ENCODE measurements around the gene GGT5.
"Not testable (repeated sequence)": the region's sequence is repeated elsewhere in the genome, so short reads cannot be mapped to it uniquely, and the experiment has no call there.

The GGT5 gene

GRCh38 chr22:24245030-24245431 lies at the start of gene GGT5:
Gene GGT5, minus strand, starts transcription at chr22:24245082. Its CDS starts 357 bp downstream, at chr22:24244725.
- DNase-seq (ENCODE audit: low read depth), result not testable (repeated sequence)

- DNase-seq (ENCODE audit: low read depth), result not testable (repeated sequence)
Measured at GRCh38 chr22:24292202-24292830, 47.4 kb upstream of the GGT5 start.

- DNase-seq (ENCODE audit: low read depth), result no peak
Measured at GRCh38 chr22:24291515-24292201, 46.8 kb upstream of the GGT5 start.

GRCh38 chr22:24290459-24290858 lies 45.6 kb upstream of the GGT5 start:
- no peak for DNase-seq (ENCODE audit: low read depth)

GRCh38 chr22:24289741-24290163 lies 44.9 kb upstream of the GGT5 start:
- DNase-seq (ENCODE audit: low read depth), result no peak

GRCh38 chr22:24289114-24289513 lies 44.2 kb upstream of the GGT5 start:
- DNase-seq (ENCODE audit: low read depth), result no peak

- not testable (repeated sequence) for DNase-seq (ENCODE audit: low read depth)
Measured at GRCh38 chr22:24287801-24288200, 42.9 kb upstream of the GGT5 start.

GRCh38 chr22:24287212-24287611 lies 42.3 kb upstream of the GGT5 start:
- not testable (repeated sequence) for DNase-seq (ENCODE audit: low read depth)

GRCh38 chr22:24285245-24285644 lies 40.4 kb upstream of the GGT5 start:
- DNase-seq (ENCODE audit: low read depth), result no peak

GRCh38 chr22:24284747-24285203 lies 39.9 kb upstream of the GGT5 start:
- DNase-seq (ENCODE audit: low read depth), result no peak

- no peak for DNase-seq (ENCODE audit: low read depth)
Measured at GRCh38 chr22:24282401-24282800, 37.5 kb upstream of the GGT5 start.

- DNase-seq (ENCODE audit: low read depth), result not testable (repeated sequence)
Measured at GRCh38 chr22:24280363-24280762, 35.5 kb upstream of the GGT5 start.

- not testable (repeated sequence) for DNase-seq (ENCODE audit: low read depth)
Measured at GRCh38 chr22:24274696-24275405, 30.0 kb upstream of the GGT5 start.

- DNase-seq (ENCODE audit: low read depth), result not testable (repeated sequence)
Measured at GRCh38 chr22:24273906-24274305, 29.0 kb upstream of the GGT5 start.

GRCh38 chr22:24273031-24273430 lies 28.1 kb upstream of the GGT5 start:
- DNase-seq (ENCODE audit: low read depth), result not testable (repeated sequence)

- DNase-seq (ENCODE audit: low read depth), result no peak
Measured at GRCh38 chr22:24271386-24271854, 26.5 kb upstream of the GGT5 start.

- DNase-seq (ENCODE audit: low read depth), result peak; percentile 87
Measured at GRCh38 chr22:24270556-24271385, 25.9 kb upstream of the GGT5 start, which contains the start of gene SPECC1L. Gene SPECC1L, plus strand, starts transcription at chr22:24270831. Its CDS starts 31,401 bp downstream, at chr22:24302232.

- DNase-seq (ENCODE audit: low read depth), result not testable (repeated sequence)
Measured at GRCh38 chr22:24266495-24266894, 21.6 kb upstream of the GGT5 start.

- no peak for DNase-seq (ENCODE audit: low read depth)
Measured at GRCh38 chr22:24265734-24266133, 20.9 kb upstream of the GGT5 start.

- not testable (repeated sequence) for DNase-seq (ENCODE audit: low read depth)
Measured at GRCh38 chr22:24264329-24264896, 19.5 kb upstream of the GGT5 start.

GRCh38 chr22:24263479-24263878 lies 18.6 kb upstream of the GGT5 start:
- DNase-seq (ENCODE audit: low read depth), result not testable (repeated sequence)
